ENCODE results near the gene PCSK5.
"Not testable (repeated sequence)": the region's sequence is repeated elsewhere in the genome, so short reads cannot be mapped to it uniquely, and the experiment has no call there.

GRCh38 chr9:76307047-76307446 is 416.6 kb downstream of the PCSK5 start:
- TF ChIP-seq CTCF (optimal IDR thresholded peaks at IDR 0.05 in 1 of 3, IDR thresholded peaks at IDR 0.05 in 1 of 3, conservative IDR thresholded peaks at IDR 0.05 in 1 of 3; ENCODE audit: extremely low read depth in 1 of 3, insufficient read depth in 2 of 3, low read length in 3 of 3): peak in 1 of 3 experiments; percentile 46
- not testable (repeated sequence) for TF ChIP-seq EZH2 (IDR thresholded peaks at IDR 0.05; ENCODE audit: low read length)
